HL-60/S4 treated with phorbol 12-myristate 13-acetate at 8.2 ng/mL for 4 days and 3 days (cell line): ENCODE data around the gene ADAMTS19.

Experiments
- in situ Hi-C: fragments of 300-500 bp; cut with MboI; formaldehyde crosslinking; loops from 2 replicates; pipeline ENCODE4 v1.15.0; 2022; ENCODE audit warnings: low sequenced_read_pairs

Gene ADAMTS19

GRCh38 chr5:129748913-129749880 is 289.1 kb downstream of the ADAMTS19 start:
- in situ Hi-C loops: no loop called here

- in situ Hi-C loops: no loop called here
Observed at GRCh38 chr5:129760636-129761325, 300.7 kb downstream of the ADAMTS19 start.

- in situ Hi-C loops: no loop called here
Observed at GRCh38 chr5:129763651-129764050, 303.6 kb downstream of the ADAMTS19 start.

- in situ Hi-C loops: no loop called here
Observed at GRCh38 chr5:129766798-129767197, 306.7 kb downstream of the ADAMTS19 start.

- in situ Hi-C loops: no loop called here
Observed at GRCh38 chr5:129767927-129768380, 307.9 kb downstream of the ADAMTS19 start.

GRCh38 chr5:129768735-129769134 is 308.6 kb downstream of the ADAMTS19 start:
- in situ Hi-C loops: no loop called here

GRCh38 chr5:129770024-129770820 is 310.1 kb downstream of the ADAMTS19 start:
- in situ Hi-C loops: no loop called here

- in situ Hi-C loops: no loop called here
Observed at GRCh38 chr5:129771058-129771838, 311.1 kb downstream of the ADAMTS19 start.

- in situ Hi-C loops: no loop called here
Observed at GRCh38 chr5:129773376-129773775, 313.3 kb downstream of the ADAMTS19 start.

- in situ Hi-C loops: no loop called here
Observed at GRCh38 chr5:129781594-129781993, 321.5 kb downstream of the ADAMTS19 start.
